Measurements from ENCODE around the gene CALCA.

Gene CALCA

GRCh38 chr11:14967581-14968243, 4.4 kb downstream of the CALCA start (continued):
- TF ChIP-seq, protein P1, sequence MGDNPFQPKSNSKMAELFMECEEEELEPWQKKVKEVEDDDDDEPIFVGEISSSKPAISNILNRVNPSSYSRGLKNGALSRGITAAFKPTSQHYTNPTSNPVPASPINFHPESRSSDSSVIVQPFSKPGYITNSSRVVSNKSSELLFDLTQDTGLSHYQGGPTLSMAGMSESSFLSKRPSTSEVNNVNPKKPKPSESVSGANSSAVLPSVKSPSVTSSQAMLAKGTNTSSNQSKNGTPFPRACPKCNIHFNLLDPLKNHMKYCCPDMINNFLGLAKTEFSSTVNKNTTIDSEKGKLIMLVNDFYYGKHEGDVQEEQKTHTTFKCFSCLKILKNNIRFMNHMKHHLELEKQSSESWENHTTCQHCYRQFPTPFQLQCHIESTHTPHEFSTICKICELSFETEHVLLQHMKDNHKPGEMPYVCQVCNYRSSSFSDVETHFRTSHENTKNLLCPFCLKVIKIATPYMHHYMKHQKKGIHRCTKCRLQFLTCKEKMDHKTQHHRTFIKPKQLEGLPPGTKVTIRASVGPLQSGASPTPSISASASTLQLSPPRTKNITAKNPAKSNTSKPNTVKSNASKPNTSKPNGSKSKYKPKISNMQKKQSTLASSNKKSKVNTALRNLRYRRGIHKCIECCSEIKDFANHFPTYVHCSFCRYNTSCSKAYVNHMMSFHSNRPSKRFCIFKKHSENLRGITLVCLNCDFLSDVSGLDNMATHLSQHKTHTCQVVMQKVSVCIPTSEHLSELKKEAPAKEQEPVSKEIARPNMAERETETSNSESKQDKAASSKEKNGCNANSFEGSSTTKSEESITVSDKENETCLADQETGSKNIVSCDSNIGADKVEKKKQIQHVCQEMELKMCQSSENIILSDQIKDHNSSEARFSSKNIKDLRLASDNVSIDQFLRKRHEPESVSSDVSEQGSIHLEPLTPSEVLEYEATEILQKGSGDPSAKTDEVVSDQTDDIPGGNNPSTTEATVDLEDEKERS (tag by site-specific recombination; IDR thresholded peaks at IDR 0.05): no peak
- TF ChIP-seq SP2 (tag by site-specific recombination; IDR thresholded peaks at IDR 0.05) (no peak), ZNF24 (tag by site-specific recombination; IDR thresholded peaks at IDR 0.05) (no peak), ZNF654 (tag by site-specific recombination; IDR thresholded peaks at IDR 0.05; ENCODE audit: low read depth) (no peak), WT1 (tag by site-specific recombination; IDR thresholded peaks at IDR 0.05) (peak; percentile 84), ZNF132 (tag by site-specific recombination; IDR thresholded peaks at IDR 0.05; ENCODE audit: borderline replicate concordance) (no peak), ZNF404 (tag by site-specific recombination; IDR thresholded peaks at IDR 0.05) (no peak), ZBTB7A (tag by site-specific recombination; IDR thresholded peaks at IDR 0.05; ENCODE audit: low read depth) (no peak), ZNF214 (tag by site-specific recombination; IDR thresholded peaks at IDR 0.05; ENCODE audit: borderline replicate concordance) (no peak), ZNF114 (tag by site-specific recombination; IDR thresholded peaks at IDR 0.05) (no peak), INSM2 (tag by site-specific recombination; IDR thresholded peaks at IDR 0.05) (no peak; the same call in 1 of the 2 replicates), ZNF335 (tag by site-specific recombination; conservative IDR thresholded peaks at IDR 0.05) (no peak), ZNF549 (tag by site-specific recombination; IDR thresholded peaks at IDR 0.05) (no peak), ZNF830 (tag by site-specific recombination; IDR thresholded peaks at IDR 0.05; ENCODE audit: low read depth) (no peak), ZNF571 (tag by site-specific recombination; IDR thresholded peaks at IDR 0.05) (no peak), HOXD13 (CRISPR knock-in tag; IDR thresholded peaks at IDR 0.05; ENCODE audit: borderline replicate concordance) (no peak), SCRT2 (tag by site-specific recombination; IDR thresholded peaks at IDR 0.05) (no peak), ZNF585B (tag by site-specific recombination; IDR thresholded peaks at IDR 0.05) (no peak), ZFP41 (tag by site-specific recombination; IDR thresholded peaks at IDR 0.05; ENCODE audit: borderline replicate concordance) (no peak), EGR2 (tag by site-specific recombination; IDR thresholded peaks at IDR 0.05; ENCODE audit: low read depth) (no peak), ZNF473 (tag by site-specific recombination; IDR thresholded peaks at IDR 0.05) (no peak), ZNF423 (tag by site-specific recombination; IDR thresholded peaks at IDR 0.05) (no peak), OSR2 (tag by site-specific recombination; IDR thresholded peaks at IDR 0.05) (peak; percentile 74; the same call in 1 of the 2 replicates), SP7 (tag by site-specific recombination; IDR thresholded peaks at IDR 0.05) (peak; percentile 96)
- TF ChIP-seq, protein P2, sequence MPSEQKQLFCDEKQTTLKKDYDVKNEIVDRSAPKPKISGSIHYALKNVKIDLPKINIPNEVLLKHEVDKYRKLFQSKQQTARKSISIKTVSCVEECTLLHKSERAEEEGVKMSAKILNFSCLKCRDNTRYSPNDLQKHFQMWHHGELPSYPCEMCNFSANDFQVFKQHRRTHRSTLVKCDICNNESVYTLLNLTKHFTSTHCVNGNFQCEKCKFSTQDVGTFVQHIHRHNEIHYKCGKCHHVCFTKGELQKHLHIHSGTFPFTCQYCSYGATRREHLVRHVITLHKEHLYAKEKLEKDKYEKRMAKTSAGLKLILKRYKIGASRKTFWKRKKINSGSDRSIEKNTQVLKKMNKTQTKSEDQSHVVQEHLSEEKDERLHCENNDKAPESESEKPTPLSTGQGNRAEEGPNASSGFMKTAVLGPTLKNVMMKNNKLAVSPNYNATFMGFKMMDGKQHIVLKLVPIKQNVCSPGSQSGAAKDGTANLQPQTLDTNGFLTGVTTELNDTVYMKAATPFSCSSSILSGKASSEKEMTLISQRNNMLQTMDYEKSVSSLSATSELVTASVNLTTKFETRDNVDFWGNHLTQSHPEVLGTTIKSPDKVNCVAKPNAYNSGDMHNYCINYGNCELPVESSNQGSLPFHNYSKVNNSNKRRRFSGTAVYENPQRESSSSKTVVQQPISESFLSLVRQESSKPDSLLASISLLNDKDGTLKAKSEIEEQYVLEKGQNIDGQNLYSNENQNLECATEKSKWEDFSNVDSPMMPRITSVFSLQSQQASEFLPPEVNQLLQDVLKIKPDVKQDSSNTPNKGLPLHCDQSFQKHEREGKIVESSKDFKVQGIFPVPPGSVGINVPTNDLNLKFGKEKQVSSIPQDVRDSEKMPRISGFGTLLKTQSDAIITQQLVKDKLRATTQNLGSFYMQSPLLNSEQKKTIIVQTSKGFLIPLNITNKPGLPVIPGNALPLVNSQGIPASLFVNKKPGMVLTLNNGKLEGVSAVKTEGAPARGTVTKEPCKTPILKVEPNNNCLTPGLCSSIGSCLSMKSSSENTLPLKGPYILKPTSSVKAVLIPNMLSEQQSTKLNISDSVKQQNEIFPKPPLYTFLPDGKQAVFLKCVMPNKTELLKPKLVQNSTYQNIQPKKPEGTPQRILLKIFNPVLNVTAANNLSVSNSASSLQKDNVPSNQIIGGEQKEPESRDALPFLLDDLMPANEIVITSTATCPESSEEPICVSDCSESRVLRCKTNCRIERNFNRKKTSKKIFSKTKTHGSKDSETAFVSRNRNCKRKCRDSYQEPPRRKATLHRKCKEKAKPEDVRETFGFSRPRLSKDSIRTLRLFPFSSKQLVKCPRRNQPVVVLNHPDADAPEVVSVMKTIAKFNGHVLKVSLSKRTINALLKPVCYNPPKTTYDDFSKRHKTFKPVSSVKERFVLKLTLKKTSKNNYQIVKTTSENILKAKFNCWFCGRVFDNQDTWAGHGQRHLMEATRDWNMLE (tag by site-specific recombination; conservative IDR thresholded peaks at IDR 0.05; ENCODE audit: low read depth): no peak
- TF ChIP-seq, protein P3, sequence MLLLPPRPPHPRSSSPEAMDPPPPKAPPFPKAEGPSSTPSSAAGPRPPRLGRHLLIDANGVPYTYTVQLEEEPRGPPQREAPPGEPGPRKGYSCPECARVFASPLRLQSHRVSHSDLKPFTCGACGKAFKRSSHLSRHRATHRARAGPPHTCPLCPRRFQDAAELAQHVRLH (tag by site-specific recombination; IDR thresholded peaks at IDR 0.05): no peak
- TF ChIP-seq, protein P4, sequence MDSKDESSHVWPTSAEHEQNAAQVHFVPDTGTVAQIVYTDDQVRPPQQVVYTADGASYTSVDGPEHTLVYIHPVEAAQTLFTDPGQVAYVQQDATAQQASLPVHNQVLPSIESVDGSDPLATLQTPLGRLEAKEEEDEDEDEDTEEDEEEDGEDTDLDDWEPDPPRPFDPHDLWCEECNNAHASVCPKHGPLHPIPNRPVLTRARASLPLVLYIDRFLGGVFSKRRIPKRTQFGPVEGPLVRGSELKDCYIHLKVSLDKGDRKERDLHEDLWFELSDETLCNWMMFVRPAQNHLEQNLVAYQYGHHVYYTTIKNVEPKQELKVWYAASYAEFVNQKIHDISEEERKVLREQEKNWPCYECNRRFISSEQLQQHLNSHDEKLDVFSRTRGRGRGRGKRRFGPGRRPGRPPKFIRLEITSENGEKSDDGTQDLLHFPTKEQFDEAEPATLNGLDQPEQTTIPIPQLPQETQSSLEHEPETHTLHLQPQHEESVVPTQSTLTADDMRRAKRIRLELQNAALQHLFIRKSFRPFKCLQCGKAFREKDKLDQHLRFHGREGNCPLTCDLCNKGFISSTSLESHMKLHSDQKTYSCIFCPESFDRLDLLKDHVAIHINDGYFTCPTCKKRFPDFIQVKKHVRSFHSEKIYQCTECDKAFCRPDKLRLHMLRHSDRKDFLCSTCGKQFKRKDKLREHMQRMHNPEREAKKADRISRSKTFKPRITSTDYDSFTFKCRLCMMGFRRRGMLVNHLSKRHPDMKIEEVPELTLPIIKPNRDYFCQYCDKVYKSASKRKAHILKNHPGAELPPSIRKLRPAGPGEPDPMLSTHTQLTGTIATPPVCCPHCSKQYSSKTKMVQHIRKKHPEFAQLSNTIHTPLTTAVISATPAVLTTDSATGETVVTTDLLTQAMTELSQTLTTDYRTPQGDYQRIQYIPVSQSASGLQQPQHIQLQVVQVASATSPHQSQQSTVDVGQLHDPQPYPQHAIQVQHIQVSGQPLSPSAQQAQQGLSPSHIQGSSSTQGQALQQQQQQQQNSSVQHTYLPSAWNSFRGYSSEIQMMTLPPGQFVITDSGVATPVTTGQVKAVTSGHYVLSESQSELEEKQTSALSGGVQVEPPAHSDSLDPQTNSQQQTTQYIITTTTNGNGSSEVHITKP (tag by site-specific recombination; IDR thresholded peaks at IDR 0.05): peak; percentile 44

Measured in HEK293 (cell line).